Non-pigmented ciliary epithelial cell (primary cell): ENCODE data around the gene PTGIS.

Source experiments
- DNase-seq: peaks from one replicate; pipeline ENCODE4 v3.0.0-alpha.2; 2010; ENCODE audit warnings: low read depth

The PTGIS gene

DNA sequence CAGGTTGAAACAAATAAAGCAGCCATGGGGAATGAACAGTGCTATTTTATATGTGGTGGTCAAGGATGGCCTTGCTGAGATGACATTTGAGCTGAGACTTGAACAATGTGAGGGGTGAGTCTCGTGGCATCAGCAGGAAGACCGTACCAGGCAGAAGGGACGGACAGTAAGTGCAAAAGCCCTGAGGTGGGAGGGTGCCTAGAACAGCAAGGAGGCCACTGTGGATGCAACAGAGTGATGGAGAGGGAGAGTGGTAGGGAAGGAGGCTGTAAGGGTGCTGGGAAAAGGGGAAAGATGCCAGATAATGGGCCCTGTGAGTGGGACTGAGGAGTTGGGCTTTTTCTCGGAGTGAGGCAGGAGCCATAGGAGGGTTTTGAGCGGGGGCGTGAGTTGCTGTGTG is 97.0 kb downstream of the PTGIS start:
- no peak for DNase-seq

DNA sequence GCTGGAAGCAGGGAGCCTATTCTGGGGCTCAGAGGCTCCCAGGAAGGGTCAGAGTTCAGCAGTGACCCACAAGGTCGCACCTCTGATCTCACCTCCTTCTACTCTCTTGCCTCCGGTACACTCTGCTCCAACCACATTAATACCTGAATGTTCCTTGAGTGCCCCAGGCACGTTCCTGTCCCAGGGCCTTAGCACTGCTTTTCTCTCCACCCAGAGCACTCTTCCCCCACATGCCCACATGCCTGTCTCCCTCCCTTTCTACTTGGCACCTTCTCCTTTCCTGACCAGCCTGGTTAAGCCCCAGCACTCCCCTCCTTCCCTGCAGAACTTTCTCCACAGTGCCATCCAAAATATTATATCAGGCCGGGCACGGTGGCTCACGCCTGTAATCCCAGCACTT is 98.9 kb downstream of the PTGIS start:
- DNase-seq, result no peak

GRCh38 chr20:49468412-49468811 is 99.5 kb downstream of the PTGIS start:
- DNase-seq, result no peak

DNA sequence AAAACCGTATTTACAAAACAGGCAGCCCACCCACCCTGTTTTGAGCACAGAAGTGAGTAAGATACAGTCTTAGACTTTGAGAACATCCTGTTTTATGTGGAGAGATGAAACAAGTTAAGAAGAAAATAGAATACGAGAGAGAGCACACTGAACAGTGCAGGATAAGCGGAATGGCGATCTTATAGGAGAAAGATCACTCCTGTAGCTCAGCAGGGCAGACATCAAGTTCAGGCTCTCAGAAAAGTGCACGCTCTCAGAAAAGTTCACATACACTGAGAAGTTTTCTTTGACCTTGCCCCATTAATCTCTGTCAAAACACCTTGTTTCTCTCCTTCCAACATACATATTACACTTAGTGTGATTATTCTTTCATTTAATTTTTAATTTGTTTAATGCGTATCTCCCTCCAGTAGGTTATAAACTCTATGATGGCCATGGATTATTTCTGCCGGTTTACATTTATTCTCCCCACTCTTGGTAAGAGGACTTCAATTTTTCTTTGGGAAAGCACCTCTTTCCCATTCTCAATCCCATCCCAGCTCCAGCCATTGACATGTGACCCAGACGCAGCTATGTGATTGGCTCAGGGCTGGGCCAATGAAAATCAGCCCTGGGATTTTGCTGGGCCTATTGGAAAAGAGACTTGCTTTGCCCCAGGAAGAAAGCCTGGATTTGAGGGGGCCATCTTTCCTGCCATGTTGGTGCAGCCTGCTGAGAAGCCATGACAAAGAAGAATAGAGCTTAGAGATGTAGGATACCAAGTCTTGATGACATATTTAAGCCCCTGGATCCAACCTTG is 101.6 kb downstream of the PTGIS start:
- no peak for DNase-seq

DNA sequence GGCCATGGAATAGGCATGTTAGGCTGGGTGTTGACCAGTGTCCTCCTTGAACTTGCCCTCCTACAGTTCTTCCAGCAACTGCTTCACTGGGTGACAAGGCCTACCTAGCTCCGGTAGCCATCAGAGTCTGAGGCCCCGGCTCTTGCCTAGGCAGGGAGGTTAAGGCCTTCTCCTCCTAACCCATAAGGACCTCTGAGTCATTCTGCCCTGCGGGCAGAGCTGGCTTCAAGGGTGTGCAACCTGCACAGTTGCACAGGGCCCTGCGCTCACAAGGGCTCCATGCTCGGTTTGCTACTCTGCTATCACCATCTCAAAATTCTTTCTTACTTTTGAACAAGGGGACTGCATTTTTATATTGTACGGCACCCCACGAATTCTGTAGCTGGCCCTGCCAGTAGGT is 103.4 kb downstream of the PTGIS start:
- DNase-seq, result no peak

- no peak for DNase-seq
These were observed 105.3 kb downstream of the PTGIS start for GRCh38 chr20:49462626-49463025.

DNA sequence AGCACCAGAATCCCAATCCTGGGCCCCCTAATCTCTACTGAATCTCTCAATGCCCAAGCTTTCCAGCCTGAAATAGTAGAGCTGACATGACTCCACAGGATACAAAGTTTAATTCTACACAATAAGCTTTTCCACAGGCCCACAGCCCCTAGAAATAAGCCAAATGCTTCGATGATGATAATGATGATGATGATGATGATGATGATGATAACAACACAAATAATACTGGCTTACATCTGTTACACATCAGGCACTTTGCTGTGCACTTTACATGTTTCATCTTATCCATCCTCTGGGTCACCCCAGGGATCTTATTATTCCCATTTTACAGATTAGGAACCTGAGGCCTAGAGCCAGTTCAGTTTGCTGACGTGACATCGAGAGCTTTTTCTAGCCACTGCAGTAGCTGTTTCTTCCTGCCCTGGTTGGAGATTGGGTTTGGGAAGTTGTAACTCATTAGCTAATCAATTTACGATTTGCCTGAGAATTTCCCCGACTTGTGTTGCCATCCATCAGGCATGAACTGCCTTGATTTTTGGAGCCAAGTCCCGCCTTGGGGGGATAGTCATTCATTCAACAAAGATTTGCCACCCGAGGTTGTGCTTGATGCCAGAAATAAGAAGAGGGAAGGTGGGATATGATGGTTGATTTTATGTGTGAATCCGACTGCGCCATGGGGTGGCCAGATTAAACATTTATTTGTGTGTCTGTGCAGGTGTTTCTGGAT is 105.9 kb downstream of the PTGIS start:
- no peak for DNase-seq

DNA sequence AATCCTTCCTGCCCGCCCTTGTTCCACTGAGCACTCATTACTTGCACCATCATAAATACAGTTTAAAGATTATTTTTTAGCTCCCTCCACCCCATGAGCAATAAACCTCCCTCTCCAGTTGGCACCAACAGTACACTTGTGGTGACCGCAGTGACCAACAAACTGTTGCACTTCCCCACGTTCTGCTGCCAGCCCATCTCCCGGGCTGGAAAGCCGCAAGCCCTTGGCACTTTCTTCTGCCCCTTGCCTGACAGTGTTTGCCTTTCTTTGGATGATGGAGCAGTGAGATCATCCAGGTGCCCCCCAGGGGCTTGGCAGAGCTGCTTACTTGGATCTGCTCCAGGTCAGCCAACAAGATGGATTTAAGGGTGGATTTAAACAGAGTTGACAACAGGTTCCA is 107.0 kb downstream of the PTGIS start:
- no peak for DNase-seq

- no peak for DNase-seq
These were observed 107.8 kb downstream of the PTGIS start for GRCh38 chr20:49460131-49460530.

DNA sequence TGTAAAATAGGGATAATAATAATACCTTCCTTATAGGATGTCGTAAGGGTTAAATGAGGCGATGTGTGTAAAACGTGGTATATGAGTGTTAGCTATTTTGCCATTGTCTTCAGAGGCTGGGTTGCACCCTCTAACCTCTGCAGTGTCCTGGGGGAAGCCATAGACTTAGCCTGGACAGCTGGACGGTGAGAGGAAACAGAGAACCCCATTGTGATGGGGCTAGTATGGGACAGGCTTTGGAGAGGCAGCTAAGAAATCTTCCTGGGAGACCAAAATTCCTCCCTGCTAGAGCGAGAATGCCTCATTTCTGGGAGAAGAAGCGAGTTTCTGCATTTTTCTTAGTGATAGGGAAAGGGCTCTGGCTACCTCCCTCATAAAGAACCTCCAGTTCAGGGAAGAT is 108.3 kb downstream of the PTGIS start:
- no peak for DNase-seq

DNA sequence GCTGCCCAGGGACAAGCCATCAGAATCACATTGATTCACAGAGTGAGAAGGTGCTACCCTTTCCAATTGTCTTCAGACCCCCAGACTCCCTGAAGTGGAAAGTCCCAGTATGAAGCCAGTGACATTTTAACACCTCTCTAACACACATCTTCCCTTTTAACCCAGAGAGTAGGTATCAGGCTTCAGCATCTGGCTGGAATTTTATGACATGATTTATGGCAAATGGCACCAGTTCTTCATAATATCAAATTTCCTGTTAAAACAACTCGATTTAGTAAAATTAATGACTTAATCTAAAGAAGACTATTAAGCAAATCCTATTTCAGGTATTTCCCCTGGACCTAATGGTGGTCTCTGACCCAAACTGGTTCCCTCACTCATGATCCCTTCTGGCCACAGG is 110.5 kb downstream of the PTGIS start:
- DNase-seq, result no peak

DNA sequence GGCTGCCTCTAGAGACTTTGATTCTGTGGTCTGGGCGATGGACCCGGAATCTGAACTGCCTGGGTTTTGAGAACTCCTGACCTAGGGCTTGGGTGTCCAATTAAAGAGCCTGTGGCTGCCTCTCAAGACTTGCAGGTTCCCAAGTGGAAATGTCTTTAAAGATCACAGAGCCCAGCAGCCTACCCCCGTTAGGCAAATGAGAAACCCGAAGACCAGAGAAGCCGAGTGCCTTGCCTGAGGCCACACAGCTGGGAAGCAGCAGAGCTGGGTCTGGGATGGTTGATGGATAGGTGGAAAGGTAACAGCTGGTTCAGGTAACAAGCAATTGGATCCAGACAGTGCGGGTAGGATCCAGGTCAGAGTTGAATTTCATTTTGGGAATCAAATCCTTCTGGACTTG is 111.3 kb downstream of the PTGIS start:
- no peak for DNase-seq

GRCh38 chr20:49455691-49456090 is 112.2 kb downstream of the PTGIS start:
- DNase-seq, result no peak
